GM23338 (cell line): ENCODE measurements around the gene ART4. TPM values are rescaled to one million over a fixed set of nuclear protein-coding genes. Genes with fewer than 3 reads are reported as not detected.

ENCODE experiments used
- ATAC-seq: fragments of 200-7000 bp; cut with Tn5 transposase; 3 replicates; pipeline ENCODE4 v1.9.1; 2020
- DNase-seq: peaks from one replicate; pipeline ENCODE4 v3.0.0-alpha.2; 2015; ENCODE audit warnings: low spot score
- H2AFZ ChIP-seq: fragments of 200-600 bp; sonication (generic); 2 replicates; pipeline ENCODE4 v1.8.0; 2016; ENCODE audit warnings: antibody characterized with exemption, mild to moderate bottlenecking, moderate library complexity
- H3F3A ChIP-seq: fragments of 200-600 bp; sonication (generic); replicated peaks from 2 replicates; pipeline ENCODE4 v1.8.0; 2017; ENCODE audit warnings: antibody characterized with exemption, mixed run types, low read depth
- H3K27ac ChIP-seq: fragments of 200-600 bp; sonication (generic); 2 replicates; pipeline ENCODE4 v1.6.1; 2016; ENCODE audit warnings: low read depth
- H3K27me3 ChIP-seq: fragments of 200-600 bp; sonication (generic); 2 replicates; pipeline ENCODE4 v1.8.0; 2016; ENCODE audit warnings: mild to moderate bottlenecking, mixed run types, moderate library complexity; ENCODE audit not compliant: insufficient read depth
- H3K36me3 ChIP-seq: fragments of 200-600 bp; sonication (generic); 2 replicates; pipeline ENCODE4 v1.8.0; 2016; ENCODE audit warnings: mild to moderate bottlenecking; ENCODE audit not compliant: insufficient read depth
- H3K4me1 ChIP-seq: fragments of 200-600 bp; sonication (generic); 2 replicates; pipeline ENCODE4 v1.8.0; 2016; ENCODE audit warnings: mild to moderate bottlenecking, moderate library complexity; ENCODE audit not compliant: insufficient read depth
- H3K4me2 ChIP-seq: fragments of 200-600 bp; sonication (generic); 2 replicates; pipeline ENCODE4 v1.7.1; 2017; ENCODE audit warnings: mixed run types
- H3K4me3 ChIP-seq: fragments of 200-600 bp; sonication (generic); 2 replicates; pipeline ENCODE4 v1.6.1; 2016; ENCODE audit warnings: mixed run types
- H3K79me2 ChIP-seq: fragments of 200-600 bp; sonication (generic); replicated peaks from 2 replicates; pipeline ENCODE4 v1.8.0; 2017; ENCODE audit warnings: mild to moderate bottlenecking; ENCODE audit not compliant: insufficient read depth
- H3K9me2 ChIP-seq: fragments of 200-600 bp; sonication (generic); 2 replicates; pipeline ENCODE4 v1.8.0; 2017; ENCODE audit not compliant: insufficient read depth
- H4K20me1 ChIP-seq: fragments of 200-600 bp; sonication (generic); replicated peaks from 2 replicates; pipeline ENCODE4 v1.8.0; 2017; ENCODE audit warnings: mild to moderate bottlenecking; ENCODE audit not compliant: insufficient read depth
- H3K27ac Mint-ChIP-seq: 2 replicates; pipeline ENCODE4 v1.8.0; 2020; ENCODE audit warnings: inconsistent platforms, mild to moderate bottlenecking, moderate library complexity, mixed read lengths
- H3K27me3 Mint-ChIP-seq: 3 replicates; pipeline ENCODE4 v1.8.0; 2022; ENCODE audit warnings: low read depth, mild to moderate bottlenecking, moderate library complexity, mixed read lengths, inconsistent platforms; ENCODE audit not compliant: insufficient read depth, poor library complexity
- H3K36me3 Mint-ChIP-seq: 3 replicates; pipeline ENCODE4 v1.8.0; 2021; ENCODE audit warnings: low read depth, mild to moderate bottlenecking, inconsistent platforms, moderate library complexity, mixed read lengths
- H3K4me1 Mint-ChIP-seq: 3 replicates; pipeline ENCODE4 v1.8.0; 2020; ENCODE audit warnings: mild to moderate bottlenecking, inconsistent platforms, mixed read lengths
- H3K4me3 Mint-ChIP-seq: 3 replicates; pipeline ENCODE4 v1.8.0; 2021; ENCODE audit warnings: moderate library complexity, mild to moderate bottlenecking, inconsistent platforms, mixed read lengths
- H3K9me3 Mint-ChIP-seq: 3 replicates; pipeline ENCODE4 v1.8.0; 2020; ENCODE audit warnings: moderate library complexity, mild to moderate bottlenecking, inconsistent platforms, mixed read lengths
- EZH2 ChIP-seq: fragments of 200-600 bp; sonication (generic); IDR thresholded peaks from one replicate; pipeline ENCODE4 v1.8.0; 2017; ENCODE audit warnings: antibody characterized with exemption, mild to moderate bottlenecking, low read depth; ENCODE audit not compliant: unreplicated experiment
- EZH2phosphoT487 ChIP-seq: fragments of 200-600 bp; sonication (generic); IDR thresholded peaks from one replicate; pipeline ENCODE4 v1.8.1; 2018; ENCODE audit warnings: antibody characterized with exemption; ENCODE audit not compliant: unreplicated experiment
- JUNB ChIP-seq: IDR thresholded peaks from one replicate; pipeline ENCODE4 v1.6.1; 2016; ENCODE audit warnings: antibody characterized with exemption; ENCODE audit not compliant: unreplicated experiment
- NANOG ChIP-seq: IDR thresholded peaks from 2 replicates; pipeline ENCODE4 v1.6.1; 2016; ENCODE audit warnings: antibody characterized with exemption, borderline replicate concordance
- POLR2AphosphoS5 ChIP-seq: IDR thresholded peaks from 2 replicates; pipeline ENCODE4 v1.6.1; 2016; ENCODE audit warnings: antibody characterized with exemption, low read depth
- STAT1 ChIP-seq: IDR thresholded peaks from one replicate; pipeline ENCODE4 v1.6.1; 2016; ENCODE audit warnings: antibody characterized with exemption; ENCODE audit not compliant: unreplicated experiment
- ZNF114 ChIP-seq: fragments of 250-450 bp; sonication (Bioruptor Pico); IDR thresholded peaks from 2 replicates; pipeline ENCODE4 v1.5.0; 2020; ENCODE audit warnings: mild to moderate bottlenecking, moderate library complexity
- polyA plus RNA-seq: library from polyadenylated mRNA; unstranded; fragments of >200 nt; fragmentation: Nextera tagmentation; extraction: Ambion mirVana; gene quantifications from 2 replicates; pipeline ENCODE4 v1.2.1, GENCODE V29; 2016
- total RNA-seq: library from RNA; depleted of rRNA; stranded (reverse); fragments of >200 nt; shearing (Covaris generic); gene quantifications from 2 replicates; pipeline ENCODE4 v1.2.3, GENCODE V29; 2014
- TF ChIP-seq, protein P1 (sequence below): fragments of 250-450 bp; sonication (Bioruptor Pico); IDR thresholded peaks from 2 replicates; pipeline ENCODE4 v1.5.0; 2020; ENCODE audit warnings: mild to moderate bottlenecking, moderate library complexity
- TF ChIP-seq, protein P2 (sequence below), 2 experiments: fragments of 200-600 bp in 1 of 2; sonication (generic) in 1 of 2; conservative IDR thresholded peaks; 2 replicates each; pipeline versions ENCODE4 v1.5.1 to v1.6.1; 2016 to 2017; ENCODE audit warnings: antibody characterized with exemption in 2 of 2, low read depth in 2 of 2, mild to moderate bottlenecking in 2 of 2, moderate library complexity in 1 of 2

Gene ART4
- total and polyA plus RNA-seq, 2 experiments from 2014 or later, result 0.08 TPM; not detected in 1

DNA sequence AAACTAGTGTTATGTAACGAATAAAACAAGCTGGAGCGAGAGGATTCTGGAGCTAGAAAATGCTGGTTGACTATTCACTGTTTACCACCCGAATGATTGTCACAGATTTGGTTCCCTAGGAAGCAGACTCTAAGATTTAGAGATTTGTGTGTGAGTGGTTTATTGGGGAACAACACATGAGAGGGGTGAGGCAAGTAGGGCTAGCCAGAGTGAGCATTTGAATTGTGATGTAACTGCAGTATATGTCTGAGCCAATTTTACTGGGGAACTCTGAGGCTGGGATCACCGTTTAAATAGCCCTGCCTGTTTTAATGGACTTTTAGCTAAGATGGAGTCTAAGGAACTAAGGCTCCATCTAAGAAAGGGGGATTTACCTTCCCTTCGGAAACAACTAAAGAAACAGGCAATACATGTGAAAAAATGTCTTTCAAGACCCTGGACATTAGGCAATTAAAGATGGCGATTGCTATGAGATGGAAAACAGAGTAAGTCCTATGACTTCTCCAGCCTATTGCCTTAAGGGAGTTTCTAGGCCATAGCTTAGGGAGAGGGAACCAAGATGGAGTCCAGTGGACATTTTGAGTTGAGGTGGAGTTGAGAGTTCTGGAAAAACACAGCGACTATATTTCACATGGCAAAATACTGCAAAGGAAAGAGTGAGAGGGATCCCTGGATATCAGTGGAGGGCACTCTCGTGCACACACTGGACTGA is 36.1 kb upstream of the ART4 start:
- H3K36me3 ChIP-seq, result no peaks in the 10 kb centered on the region
- DNase-seq (no peak), ATAC-seq (no peak)
- Mint-ChIP-seq H3K36me3 (no peaks in the 10 kb centered on the region), H3K27me3 (no peaks in the 10 kb centered on the region), H3K9me3 (no peaks in the 10 kb centered on the region), H3K4me3 (no peak overlapping the region), H3K4me1 (no peaks in the 10 kb centered on the region), H3K27ac (no peak overlapping the region)
- no peaks in the 10 kb centered on the region for H3K4me1 ChIP-seq
- H3K9me2 ChIP-seq, result no peaks in the 10 kb centered on the region
- H3K4me2 ChIP-seq, result no peak overlapping the region
- no peak overlapping the region for H3K4me3 ChIP-seq
- TF ChIP-seq EZH2phosphoT487 (no peak), NANOG (no peak), ZNF114 (CRISPR knock-in tag) (no peak), EZH2 (no peak), JUNB (no peak), POLR2AphosphoS5 (no peak), STAT1 (no peak)
- TF ChIP-seq, protein P1, sequence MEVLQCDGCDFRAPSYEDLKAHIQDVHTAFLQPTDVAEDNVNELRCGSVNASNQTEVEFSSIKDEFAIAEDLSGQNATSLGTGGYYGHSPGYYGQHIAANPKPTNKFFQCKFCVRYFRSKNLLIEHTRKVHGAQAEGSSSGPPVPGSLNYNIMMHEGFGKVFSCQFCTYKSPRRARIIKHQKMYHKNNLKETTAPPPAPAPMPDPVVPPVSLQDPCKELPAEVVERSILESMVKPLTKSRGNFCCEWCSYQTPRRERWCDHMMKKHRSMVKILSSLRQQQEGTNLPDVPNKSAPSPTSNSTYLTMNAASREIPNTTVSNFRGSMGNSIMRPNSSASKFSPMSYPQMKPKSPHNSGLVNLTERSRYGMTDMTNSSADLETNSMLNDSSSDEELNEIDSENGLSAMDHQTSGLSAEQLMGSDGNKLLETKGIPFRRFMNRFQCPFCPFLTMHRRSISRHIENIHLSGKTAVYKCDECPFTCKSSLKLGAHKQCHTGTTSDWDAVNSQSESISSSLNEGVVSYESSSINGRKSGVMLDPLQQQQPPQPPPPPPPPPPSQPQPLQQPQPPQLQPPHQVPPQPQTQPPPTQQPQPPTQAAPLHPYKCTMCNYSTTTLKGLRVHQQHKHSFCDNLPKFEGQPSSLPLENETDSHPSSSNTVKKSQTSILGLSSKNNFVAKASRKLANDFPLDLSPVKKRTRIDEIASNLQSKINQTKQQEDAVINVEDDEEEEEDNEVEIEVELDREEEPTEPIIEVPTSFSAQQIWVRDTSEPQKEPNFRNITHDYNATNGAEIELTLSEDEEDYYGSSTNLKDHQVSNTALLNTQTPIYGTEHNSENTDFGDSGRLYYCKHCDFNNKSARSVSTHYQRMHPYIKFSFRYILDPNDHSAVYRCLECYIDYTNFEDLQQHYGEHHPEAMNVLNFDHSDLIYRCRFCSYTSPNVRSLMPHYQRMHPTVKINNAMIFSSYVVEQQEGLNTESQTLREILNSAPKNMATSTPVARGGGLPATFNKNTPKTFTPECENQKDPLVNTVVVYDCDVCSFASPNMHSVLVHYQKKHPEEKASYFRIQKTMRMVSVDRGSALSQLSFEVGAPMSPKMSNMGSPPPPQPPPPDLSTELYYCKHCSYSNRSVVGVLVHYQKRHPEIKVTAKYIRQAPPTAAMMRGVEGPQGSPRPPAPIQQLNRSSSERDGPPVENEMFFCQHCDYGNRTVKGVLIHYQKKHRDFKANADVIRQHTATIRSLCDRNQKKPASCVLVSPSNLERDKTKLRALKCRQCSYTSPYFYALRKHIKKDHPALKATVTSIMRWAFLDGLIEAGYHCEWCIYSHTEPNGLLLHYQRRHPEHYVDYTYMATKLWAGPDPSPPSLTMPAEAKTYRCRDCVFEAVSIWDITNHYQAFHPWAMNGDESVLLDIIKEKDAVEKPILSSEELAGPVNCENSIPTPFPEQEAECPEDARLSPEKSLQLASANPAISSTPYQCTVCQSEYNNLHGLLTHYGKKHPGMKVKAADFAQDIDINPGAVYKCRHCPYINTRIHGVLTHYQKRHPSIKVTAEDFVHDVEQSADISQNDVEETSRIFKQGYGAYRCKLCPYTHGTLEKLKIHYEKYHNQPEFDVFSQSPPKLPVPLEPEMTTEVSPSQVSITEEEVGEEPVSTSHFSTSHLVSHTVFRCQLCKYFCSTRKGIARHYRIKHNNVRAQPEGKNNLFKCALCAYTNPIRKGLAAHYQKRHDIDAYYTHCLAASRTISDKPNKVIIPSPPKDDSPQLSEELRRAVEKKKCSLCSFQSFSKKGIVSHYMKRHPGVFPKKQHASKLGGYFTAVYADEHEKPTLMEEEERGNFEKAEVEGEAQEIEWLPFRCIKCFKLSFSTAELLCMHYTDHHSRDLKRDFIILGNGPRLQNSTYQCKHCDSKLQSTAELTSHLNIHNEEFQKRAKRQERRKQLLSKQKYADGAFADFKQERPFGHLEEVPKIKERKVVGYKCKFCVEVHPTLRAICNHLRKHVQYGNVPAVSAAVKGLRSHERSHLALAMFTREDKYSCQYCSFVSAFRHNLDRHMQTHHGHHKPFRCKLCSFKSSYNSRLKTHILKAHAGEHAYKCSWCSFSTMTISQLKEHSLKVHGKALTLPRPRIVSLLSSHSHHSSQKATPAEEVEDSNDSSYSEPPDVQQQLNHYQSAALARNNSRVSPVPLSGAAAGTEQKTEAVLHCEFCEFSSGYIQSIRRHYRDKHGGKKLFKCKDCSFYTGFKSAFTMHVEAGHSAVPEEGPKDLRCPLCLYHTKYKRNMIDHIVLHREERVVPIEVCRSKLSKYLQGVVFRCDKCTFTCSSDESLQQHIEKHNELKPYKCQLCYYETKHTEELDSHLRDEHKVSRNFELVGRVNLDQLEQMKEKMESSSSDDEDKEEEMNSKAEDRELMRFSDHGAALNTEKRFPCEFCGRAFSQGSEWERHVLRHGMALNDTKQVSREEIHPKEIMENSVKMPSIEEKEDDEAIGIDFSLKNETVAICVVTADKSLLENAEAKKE (CRISPR knock-in tag), result no peak
- TF ChIP-seq, protein P2, sequence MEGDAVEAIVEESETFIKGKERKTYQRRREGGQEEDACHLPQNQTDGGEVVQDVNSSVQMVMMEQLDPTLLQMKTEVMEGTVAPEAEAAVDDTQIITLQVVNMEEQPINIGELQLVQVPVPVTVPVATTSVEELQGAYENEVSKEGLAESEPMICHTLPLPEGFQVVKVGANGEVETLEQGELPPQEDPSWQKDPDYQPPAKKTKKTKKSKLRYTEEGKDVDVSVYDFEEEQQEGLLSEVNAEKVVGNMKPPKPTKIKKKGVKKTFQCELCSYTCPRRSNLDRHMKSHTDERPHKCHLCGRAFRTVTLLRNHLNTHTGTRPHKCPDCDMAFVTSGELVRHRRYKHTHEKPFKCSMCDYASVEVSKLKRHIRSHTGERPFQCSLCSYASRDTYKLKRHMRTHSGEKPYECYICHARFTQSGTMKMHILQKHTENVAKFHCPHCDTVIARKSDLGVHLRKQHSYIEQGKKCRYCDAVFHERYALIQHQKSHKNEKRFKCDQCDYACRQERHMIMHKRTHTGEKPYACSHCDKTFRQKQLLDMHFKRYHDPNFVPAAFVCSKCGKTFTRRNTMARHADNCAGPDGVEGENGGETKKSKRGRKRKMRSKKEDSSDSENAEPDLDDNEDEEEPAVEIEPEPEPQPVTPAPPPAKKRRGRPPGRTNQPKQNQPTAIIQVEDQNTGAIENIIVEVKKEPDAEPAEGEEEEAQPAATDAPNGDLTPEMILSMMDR (conservative IDR thresholded peaks at IDR 0.05; ENCODE audit: low read depth in 2 of 2), result no peak
- H3K27me3 ChIP-seq, result no peaks in the 10 kb centered on the region
- H2AFZ ChIP-seq, result peak overlapping the region; percentile 49; the same call in 1 of the 2 replicates
- H4K20me1 ChIP-seq, result no peaks in the 10 kb centered on the region
- no peak overlapping the region for H3K27ac ChIP-seq
- H3F3A ChIP-seq, result no peaks in the 10 kb centered on the region
- no peaks in the 10 kb centered on the region for H3K79me2 ChIP-seq
